Right lobe of liver (tissue), 6 donors: ENCODE results near the gene SLC35G6. TPM values are rescaled to one million over a fixed set of nuclear protein-coding genes. Genes with fewer than 3 reads are reported as not detected.

Experiments used
- ATAC-seq, 4 donors: fragments of 200-7000 bp; cut with Tn5 transposase; one replicate each; pipeline ENCODE4 v1.9.1; 2020; ENCODE audit warnings: mild to moderate bottlenecking in 4 of 4, moderate library complexity in 4 of 4
- DNase-seq, 3 donors: peaks; one replicate each; pipeline ENCODE4 v3.0.0-alpha.2; 2020
- H3K27ac ChIP-seq, 3 donors: fragments of 200-600 bp; one replicate each; pipeline ENCODE4 v1.8.0; 2022
- H3K27me3 ChIP-seq, 2 donors: fragments of 200-600 bp; one replicate each; pipeline ENCODE4 v1.8.0; 2022
- H3K36me3 ChIP-seq, 4 donors: fragments of 200-600 bp; sonication (generic) in 1 of 4; one replicate each; pipeline versions ENCODE4 v1.5.1 to v1.8.0; 2017 to 2022; ENCODE audit warnings: control low read depth in 1 of 4
- H3K4me1 ChIP-seq, 4 donors: fragments of 200-600 bp; sonication (generic) in 1 of 4; one replicate each; pipeline versions ENCODE4 v1.5.1 to v1.8.0; 2017 to 2022; ENCODE audit warnings: control low read depth in 1 of 4
- H3K4me3 ChIP-seq, 3 donors: fragments of 200-600 bp; one replicate each; pipeline ENCODE4 v1.8.0; 2022
- H3K9me3 ChIP-seq, 4 donors: fragments of 200-600 bp; sonication (generic) in 1 of 4; one replicate each; pipeline versions ENCODE4 v1.5.1 to v1.8.0; 2017 to 2022; ENCODE audit warnings: control low read depth in 1 of 4
- POLR2A ChIP-seq: fragments of 450-650 bp; IDR thresholded peaks from one replicate; pipeline ENCODE4 v1.6.1; 2017; ENCODE audit warnings: antibody characterized with exemption, mild to moderate bottlenecking
- whole genome bisulfite sequencing: methylation state at CpG from one replicate; pipeline ENCODE4 v1.1.6; 2018; ENCODE audit warnings: low coverage, low lambda C conversion rate; ENCODE audit not compliant: insufficient coverage; ENCODE audit errors: missing lambda C conversion rate; 5-methylcytosine and 5-hydroxymethylcytosine counted together
- intact Hi-C, 2 donors: fragments of 100-400 bp; cut with DNase I; formaldehyde crosslinking; loops; one replicate each; pipeline versions ENCODE4 v1.11.2 to v1.14.1; 2022
- total RNA-seq, 6 experiments: library from RNA; depleted of rRNA in 2 of 6; stranded (reverse); fragments of >200 nt in 2 of 6; fragmentation: NEBNext Ultra II Directional in 3 of 6; extraction: Animal tissue kit (Norgen Biotek cat#: 25700) in 3 of 6; gene quantifications; one replicate each; pipeline versions ENCODE4 v1.1.0 to v1.2.4, GENCODE V29; 2016 to 2023
- TF ChIP-seq, protein P1 (sequence below), 4 donors: fragments of 200-600 bp in 3 of 4; fragments of 450-650 bp in 1 of 4; IDR thresholded peaks; one replicate each; pipeline versions ENCODE4 v1.5.1 to v1.8.0; 2016 to 2022; ENCODE audit warnings: antibody characterized with exemption in 4 of 4, mild to moderate bottlenecking in 2 of 4
- donor health status: DM: no; HTN: yes; CAD: no.
- donor health status: DM: no; HTN: no; CAD: no.
- donor health status: DM: no; HTN: no; CAD: no.
- donor health status: DM: no; HTN: yes; CAD: no.
- donor health status: DM: no; HTN: yes; CAD: no.

The SLC35G6 gene
- total RNA-seq, 6 experiments from 2014 or later: not detected

DNA sequence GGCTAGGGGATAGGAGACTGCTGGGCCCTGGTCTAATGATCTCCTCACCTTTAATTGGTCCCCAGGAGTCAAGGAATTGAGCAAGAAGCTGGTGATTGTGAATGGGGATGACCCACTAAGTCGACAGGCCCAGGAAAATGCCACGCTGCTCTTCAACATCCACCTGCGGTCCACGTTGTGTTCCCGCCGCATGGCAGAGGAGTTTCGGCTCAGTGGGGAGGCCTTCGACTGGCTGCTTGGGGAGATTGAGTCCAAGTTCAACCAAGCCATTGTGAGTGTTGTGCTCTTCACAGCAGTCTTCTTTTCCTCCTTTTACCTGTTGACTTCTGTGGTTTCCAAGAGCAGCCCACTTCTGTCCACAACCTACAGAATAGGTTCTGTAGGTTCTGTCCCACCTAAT, 22.3 kb downstream of the SLC35G6 start:
- H3K4me3 ChIP-seq: no peak overlapping the region
- H3K36me3 ChIP-seq: peaks cover 21 to 97% (median 67%) of the 10 kb centered on the region in 4 donors
- DNase-seq (no peak), ATAC-seq (no peak)
- no peak for TF ChIP-seq POLR2A
- TF ChIP-seq, protein P1, sequence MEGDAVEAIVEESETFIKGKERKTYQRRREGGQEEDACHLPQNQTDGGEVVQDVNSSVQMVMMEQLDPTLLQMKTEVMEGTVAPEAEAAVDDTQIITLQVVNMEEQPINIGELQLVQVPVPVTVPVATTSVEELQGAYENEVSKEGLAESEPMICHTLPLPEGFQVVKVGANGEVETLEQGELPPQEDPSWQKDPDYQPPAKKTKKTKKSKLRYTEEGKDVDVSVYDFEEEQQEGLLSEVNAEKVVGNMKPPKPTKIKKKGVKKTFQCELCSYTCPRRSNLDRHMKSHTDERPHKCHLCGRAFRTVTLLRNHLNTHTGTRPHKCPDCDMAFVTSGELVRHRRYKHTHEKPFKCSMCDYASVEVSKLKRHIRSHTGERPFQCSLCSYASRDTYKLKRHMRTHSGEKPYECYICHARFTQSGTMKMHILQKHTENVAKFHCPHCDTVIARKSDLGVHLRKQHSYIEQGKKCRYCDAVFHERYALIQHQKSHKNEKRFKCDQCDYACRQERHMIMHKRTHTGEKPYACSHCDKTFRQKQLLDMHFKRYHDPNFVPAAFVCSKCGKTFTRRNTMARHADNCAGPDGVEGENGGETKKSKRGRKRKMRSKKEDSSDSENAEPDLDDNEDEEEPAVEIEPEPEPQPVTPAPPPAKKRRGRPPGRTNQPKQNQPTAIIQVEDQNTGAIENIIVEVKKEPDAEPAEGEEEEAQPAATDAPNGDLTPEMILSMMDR (IDR thresholded peaks at IDR 0.05): no peak
- H3K4me1 ChIP-seq: no peaks in the 10 kb centered on the region
- H3K27ac ChIP-seq: no peak overlapping the region
- no peaks in the 10 kb centered on the region for H3K9me3 ChIP-seq
- intact Hi-C loops: no loop called here
- H3K27me3 ChIP-seq: no peaks in the 10 kb centered on the region
- 100% methylated on average over 4 of the region's 8 CpGs for WGBS

- Histone ChIP-seq H3K4me3 (no peak overlapping the region), H3K9me3 (no peaks in the 10 kb centered on the region), H3K27ac (no peak overlapping the region), H3K27me3 (no peaks in the 10 kb centered on the region), H3K4me1 (no peaks in the 10 kb centered on the region), H3K36me3 (peaks cover 10 to 94% (median 57%) of the 10 kb centered on the region in 4 donors)
- DNase-seq (no peak), ATAC-seq (no peak)
- TF ChIP-seq POLR2A: no peak
- TF ChIP-seq, protein P1 (IDR thresholded peaks at IDR 0.05): no peak
- intact Hi-C loops: no loop called here
- 93% methylated on average over 6 of the region's 11 CpGs for whole genome bisulfite sequencing
These were observed 26.9 kb downstream of the SLC35G6 start for GRCh38 chr17:7508145-7508544.

DNA sequence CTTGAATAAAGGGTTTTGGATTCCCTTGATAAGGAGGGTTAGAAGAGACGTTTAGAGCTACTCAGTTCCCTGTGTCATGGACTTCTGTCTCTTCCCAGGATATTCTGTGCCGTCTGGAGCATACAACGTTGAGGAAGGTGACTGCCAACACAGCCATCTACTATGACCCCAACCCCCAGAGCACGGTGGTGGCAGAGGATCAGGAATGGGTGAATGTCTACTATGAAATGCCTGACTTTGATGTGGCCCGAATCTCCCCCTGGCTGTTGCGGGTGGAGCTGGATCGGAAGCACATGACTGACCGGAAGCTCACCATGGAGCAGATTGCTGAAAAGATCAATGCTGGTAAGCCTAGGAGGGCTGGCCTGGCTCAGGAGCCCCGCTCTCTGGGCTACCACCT, 27.6 kb downstream of the SLC35G6 start:
- H3K36me3 ChIP-seq: peaks cover 4 to 94% (median 52%) of the 10 kb centered on the region in 4 donors
- no peak overlapping the region for H3K4me3 ChIP-seq
- intact Hi-C loops: no loop called here
- 80% methylated on average over 1 of the region's 9 CpGs for WGBS
- DNase-seq (no peak), ATAC-seq (no peak)
- TF ChIP-seq POLR2A: no peak
- TF ChIP-seq, protein P1 (IDR thresholded peaks at IDR 0.05): no peak
- no peaks in the 10 kb centered on the region for H3K27me3 ChIP-seq
- no peak overlapping the region for H3K27ac ChIP-seq
- H3K9me3 ChIP-seq: no peaks in the 10 kb centered on the region
- no peaks in the 10 kb centered on the region for H3K4me1 ChIP-seq

- no peak overlapping the region for H3K27ac ChIP-seq
- no peak for ATAC-seq
- no peak overlapping the region for H3K4me3 ChIP-seq
- H3K4me1 ChIP-seq: peaks cover 0 to 2% (median 0%) of the 10 kb centered on the region in 4 donors
- TF ChIP-seq POLR2A: no peak
- TF ChIP-seq, protein P1 (IDR thresholded peaks at IDR 0.05): no peak
- no peaks in the 10 kb centered on the region for H3K27me3 ChIP-seq
- H3K36me3 ChIP-seq: peaks cover 4 to 83% (median 43%) of the 10 kb centered on the region in 4 donors
- intact Hi-C loops: loop anchor here (5.0 to 10.0 kb wide), 3 partner anchors 52 to 155 kb away; partner anchors contain the start of genes SENP3 (in 2 of the 2), KCTD11 (in 1 of the 2) and TMEM95 (in 1 of the 2)
- H3K9me3 ChIP-seq: no peaks in the 10 kb centered on the region
- DNase-seq: no peak
- WGBS: 53% methylated on average over 4 of the region's 5 CpGs
These were observed 28.7 kb downstream of the SLC35G6 start for GRCh38 chr17:7509937-7510336.
